COLO829 (cell line): Measurements from ENCODE around the gene DOP1A.
A peak's percentile ranks its signal among the peaks of the same experiment; 100 is the strongest.

Experiments
- DNase-seq: peaks from one replicate; pipeline ENCODE4 v3.0.0; 2012; ENCODE audit warnings: low spot score

Gene DOP1A

DNA sequence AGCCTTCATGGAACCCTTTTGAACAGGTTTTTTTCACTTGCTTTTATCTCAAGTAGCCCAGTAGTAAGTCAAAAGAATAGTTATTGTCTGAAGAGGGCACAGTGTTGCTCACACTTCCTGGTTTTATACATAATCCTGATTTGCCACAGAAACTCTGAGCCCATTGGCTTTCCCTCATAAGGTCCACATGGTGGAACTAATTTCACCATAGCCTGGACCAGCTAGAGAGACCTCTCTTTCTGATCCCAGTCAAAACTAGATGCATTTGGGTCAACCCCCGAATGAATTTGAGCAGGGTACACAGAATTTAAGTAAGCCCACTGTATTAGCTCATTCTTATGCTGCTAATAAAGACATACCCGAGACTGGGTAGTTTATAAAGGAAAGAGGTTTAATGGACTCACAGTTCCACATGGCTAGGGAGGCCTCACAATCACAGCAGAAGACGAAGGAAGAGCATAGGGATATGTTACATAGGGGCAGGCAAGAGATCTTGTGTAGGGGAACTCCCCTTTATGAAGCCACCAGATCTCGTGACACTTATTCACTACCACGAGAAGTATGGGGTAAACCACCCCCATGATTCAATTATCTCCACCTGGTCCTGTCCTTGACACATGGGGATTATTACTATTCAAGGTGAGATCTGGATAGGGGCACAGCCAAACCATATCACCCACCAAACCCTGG, 131.8 kb downstream of the DOP1A start:
- DNase-seq = no peak

DNA sequence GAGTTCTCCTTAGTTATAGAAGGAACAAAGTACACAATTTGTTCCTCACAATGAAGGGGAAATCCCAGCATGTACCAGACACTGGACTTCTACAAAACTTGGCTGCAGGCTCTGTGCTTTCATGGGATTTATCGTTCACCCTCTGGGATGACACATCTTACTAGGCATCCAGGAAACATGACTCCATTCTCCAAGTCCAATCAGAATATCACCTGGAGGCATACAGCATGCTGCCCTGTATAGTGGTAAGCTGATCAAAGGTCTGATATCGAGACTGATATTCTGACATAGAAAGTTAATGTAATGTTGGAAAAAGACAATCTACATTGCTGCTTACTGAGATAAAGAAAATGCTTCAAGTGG, 132.4 kb downstream of the DOP1A start:
- DNase-seq = no peak

DNA sequence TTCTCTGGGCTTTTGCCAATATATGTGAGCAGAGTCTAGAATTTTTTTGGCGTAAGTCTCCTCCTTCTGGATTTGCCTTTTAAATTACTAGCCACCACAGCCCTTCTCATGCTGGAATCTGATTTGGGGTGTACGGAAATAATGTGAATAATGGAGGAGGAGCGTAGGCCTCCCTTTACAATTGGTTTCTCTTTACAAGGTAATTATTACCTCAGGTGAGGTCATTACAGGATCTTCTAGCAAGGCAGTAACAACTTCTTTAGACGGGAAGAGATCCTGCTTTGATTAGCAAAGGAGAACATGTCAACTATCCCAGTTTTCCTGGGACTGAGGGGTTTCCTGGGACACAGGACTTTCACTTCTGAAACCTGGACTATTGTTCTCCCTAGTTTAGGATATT, 134.6 kb downstream of the DOP1A start:
- DNase-seq = no peak

DNA sequence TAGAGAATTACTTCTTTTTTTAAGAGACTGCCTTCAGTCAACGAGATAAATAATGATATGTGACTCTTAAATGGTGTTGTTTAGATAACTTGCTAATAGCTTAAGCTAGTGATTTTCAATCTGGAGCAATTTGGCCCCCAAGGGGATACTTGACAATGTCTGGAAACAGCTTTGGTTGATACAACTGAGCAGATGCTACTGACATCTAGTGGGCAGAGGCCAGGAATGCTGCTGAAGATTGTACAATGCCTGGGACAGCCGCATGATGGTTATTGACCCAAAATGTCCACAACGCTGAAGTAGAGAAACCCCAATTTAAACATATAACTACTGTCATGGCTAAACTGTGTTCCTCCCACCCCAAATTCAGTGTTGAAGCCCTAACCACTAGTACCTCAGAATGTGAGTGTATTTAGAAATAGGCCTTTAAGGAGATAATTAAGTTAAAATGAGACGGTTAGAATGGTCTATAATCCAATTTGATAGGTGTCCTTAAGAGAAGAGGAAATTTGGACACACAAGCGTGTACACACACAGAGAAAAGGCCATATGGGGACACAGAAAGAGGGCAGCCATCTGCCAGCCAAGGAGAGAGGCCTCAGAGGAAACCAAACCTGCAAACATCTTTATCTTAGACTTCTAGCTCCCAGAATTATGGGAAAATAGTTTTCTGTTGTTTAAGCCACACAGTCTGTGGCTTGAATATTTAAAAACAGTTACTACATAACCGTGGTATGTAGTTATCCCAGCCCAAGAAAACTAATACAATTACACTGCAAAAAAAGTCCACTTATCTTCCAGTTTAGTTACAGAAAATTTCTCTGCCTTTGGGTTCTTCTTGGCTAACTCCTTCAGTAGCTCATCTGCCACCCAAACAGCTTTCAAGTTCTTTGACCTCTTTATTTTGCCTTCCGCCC, 147.9 kb downstream of the DOP1A start:
- DNase-seq = peak; percentile 24

DNA sequence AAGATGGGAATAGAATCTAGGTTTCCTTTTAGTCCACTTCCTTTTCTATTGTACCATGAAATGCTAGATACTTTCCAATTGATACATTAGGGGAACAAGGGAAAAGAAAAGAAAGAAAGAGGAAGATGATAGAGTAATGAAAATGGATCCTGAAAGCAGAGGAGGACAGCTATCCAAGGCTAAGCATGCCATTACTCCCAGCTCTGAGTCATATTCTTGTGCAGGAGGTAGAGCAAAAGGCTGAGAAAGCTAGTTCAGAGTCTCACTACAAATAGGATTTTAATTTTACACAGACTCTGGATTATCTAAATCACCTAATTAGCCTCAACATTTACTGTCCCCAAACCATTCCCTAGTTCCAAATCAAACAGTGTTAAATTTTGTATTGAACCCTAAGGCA, 149.3 kb downstream of the DOP1A start:
- no peak for DNase-seq
